Activated T-cell treated with anti-CD3 and anti-CD28 coated beads, Interleukin-2, amount 50 U/mL, for 4 hours (primary cell): ENCODE results near the gene HOXB5. TPM values are rescaled to one million over a fixed set of nuclear protein-coding genes. Genes with fewer than 3 reads are reported as not detected.

ENCODE experiments used
- ATAC-seq, 2 donors: fragments of 200-7000 bp; cut with Tn5 transposase; one replicate each; pipeline ENCODE4 v1.10.0; 2021
- DNase-seq: peaks from one replicate; pipeline ENCODE4 v3.0.0-alpha.2; 2020
- H3K27me3 Mint-ChIP-seq: one replicate; pipeline ENCODE4 v1.8.0; 2021; ENCODE audit warnings: low read depth, mixed read lengths
- H3K36me3 Mint-ChIP-seq: one replicate; pipeline ENCODE4 v1.8.0; 2022; ENCODE audit warnings: mixed read lengths; ENCODE audit not compliant: insufficient read depth
- H3K4me1 Mint-ChIP-seq: one replicate; pipeline ENCODE4 v1.8.0; 2021; ENCODE audit warnings: low read depth, mixed read lengths
- H3K4me3 Mint-ChIP-seq: one replicate; pipeline ENCODE4 v1.8.0; 2021; ENCODE audit warnings: mild to moderate bottlenecking, moderate library complexity, mixed read lengths
- H3K9me3 Mint-ChIP-seq: one replicate; pipeline ENCODE4 v1.8.0; 2021; ENCODE audit warnings: mixed read lengths
- total RNA-seq, 3 donors: library from RNA; stranded (reverse); gene quantifications; one replicate each; pipeline ENCODE4 v1.2.1, GENCODE V29; 2021

Gene HOXB5
- under 1 TPM in 1 of 3 donors, not detected in 2; 0.08 TPM for total RNA-seq

DNA sequence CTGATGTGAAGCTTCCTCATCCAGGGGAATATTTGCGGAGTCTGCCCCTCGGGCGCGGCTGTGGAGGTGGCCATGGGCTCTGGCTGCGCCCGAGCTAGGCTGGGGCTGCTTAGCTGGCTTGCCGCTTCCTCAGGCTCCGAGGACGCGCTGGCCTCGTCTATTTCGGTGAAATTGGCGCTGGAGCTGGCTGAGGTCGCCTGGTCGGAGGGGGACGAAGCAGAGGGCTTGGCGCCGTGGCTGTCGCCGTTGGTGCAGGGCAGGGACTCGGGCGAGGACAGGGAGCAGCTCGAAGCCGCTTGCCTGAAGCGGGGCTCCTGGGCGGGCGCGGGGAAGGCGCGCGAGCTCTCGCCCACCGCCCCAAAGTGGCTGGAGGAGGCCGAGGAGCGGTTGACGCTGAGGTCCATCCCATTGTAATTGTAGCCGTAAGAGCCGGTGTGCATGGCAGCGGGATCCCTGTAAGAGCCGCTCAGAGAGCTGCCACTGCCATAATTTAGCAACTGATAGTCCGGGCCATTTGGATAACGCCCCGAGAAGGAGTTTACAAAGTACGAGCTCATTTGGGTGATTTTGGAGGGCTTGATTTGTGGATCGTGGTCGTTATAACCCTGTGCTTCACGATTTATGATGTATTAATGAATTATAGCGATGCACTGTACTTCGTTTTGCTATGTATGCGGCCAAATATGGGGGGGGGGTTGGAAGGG is at the start of gene HOXB5:
TSS of gene HOXB5 (minus strand) at position 654 of the 704 bp plus-strand sequence. CDS start at position 557, 97 bp downstream.
- H3K9me3 Mint-ChIP-seq: no peaks in the 10 kb centered on the region
- ATAC-seq (peak; percentile 5 to 16), DNase-seq (no peak)
- peaks cover 87% of the 10 kb centered on the region for H3K27me3 Mint-ChIP-seq
- H3K36me3 Mint-ChIP-seq: no peaks in the 10 kb centered on the region
- H3K4me3 Mint-ChIP-seq: peak within 1 kb of the TSS; percentile 76
- peaks cover 32% of the 10 kb centered on the region for H3K4me1 Mint-ChIP-seq

DNA sequence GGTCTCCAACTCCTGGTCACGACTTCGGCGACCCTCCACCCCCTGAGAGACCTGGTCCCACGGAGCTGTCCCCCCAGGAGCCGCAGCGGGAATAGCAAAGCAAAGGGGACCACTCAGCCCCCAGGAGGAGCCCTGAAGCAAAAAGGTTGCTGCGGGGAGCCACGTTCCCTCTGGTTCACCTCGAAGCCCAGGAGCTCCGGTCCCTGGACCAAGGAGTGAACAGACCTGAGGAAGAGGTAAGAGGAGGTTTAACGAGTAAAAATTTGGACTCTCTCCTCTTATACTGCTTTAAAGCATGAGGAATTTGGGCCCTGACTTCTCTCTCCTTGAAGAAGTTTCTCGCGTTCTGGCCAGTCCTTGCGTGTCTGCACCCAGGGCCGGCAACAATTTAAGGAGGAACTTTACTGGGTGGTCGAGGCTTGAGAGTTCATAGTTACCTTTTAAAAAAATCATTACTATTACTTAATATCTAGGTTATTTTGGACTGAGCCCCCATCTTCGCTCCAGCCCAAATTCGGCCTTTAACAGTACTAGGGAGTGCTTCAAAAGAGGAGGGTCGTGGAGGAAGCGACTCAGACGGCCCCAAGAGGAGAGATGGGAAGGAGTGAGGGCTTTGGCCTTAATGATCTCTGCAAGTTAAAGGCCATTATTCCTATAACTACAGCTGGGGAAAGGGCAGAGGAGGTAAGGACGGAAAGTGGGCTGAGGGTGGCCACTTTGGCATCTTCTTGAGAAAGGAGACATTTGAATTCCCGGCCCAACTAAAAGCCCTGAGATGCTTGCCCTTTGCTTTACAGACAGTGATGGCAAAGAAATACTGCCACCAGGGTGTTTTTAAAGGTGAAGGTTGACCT is 49.5 kb upstream of the HOXB5 start:
- Mint-ChIP-seq H3K27me3 (peaks cover 82% of the 10 kb centered on the region), H3K4me3 (no peak overlapping the region), H3K4me1 (peaks cover 23% of the 10 kb centered on the region), H3K36me3 (no peaks in the 10 kb centered on the region), H3K9me3 (no peaks in the 10 kb centered on the region)
- DNase-seq (no peak), ATAC-seq (no peak)

DNA sequence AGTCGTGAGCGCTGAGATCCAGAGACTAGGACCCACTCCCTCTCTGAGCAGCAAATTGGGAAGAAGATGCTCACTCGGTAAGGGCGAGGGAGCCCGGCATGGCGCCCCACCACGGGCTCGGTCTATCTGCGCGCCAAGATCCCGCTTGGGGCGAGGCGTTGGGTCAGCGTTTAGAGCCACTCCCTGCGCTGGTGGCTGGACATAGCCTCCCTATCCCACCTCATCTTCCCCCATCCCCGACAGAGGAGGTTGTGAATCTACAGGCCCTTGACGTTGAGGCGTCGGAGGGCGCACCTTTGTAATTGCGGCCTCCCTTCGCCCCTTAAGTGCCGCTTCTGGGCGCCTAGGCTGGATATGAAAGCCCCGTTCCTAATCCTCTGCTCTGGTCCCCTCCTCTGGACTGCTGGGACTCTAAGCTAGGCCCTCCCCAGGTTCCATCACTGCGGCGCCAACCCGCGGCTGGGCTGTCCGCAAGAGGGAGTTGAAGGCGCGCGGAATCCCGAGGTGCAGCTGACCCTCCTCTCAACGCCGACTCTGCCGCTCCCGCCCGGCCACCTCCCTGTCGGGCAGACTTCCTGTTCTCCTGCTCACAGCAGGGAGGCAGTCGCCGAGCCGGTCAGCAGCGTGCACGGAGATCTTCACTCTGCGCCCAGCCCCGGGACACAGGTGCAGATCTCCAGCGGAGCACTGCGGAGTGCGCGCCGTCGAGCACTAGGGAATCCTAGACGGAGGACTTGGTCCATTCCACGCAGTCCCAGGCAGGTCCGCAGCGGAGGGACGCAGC is 48.7 kb upstream of the HOXB5 start:
- Mint-ChIP-seq H3K27me3 (peaks cover 85% of the 10 kb centered on the region), H3K4me3 (no peak overlapping the region), H3K36me3 (no peaks in the 10 kb centered on the region), H3K9me3 (no peaks in the 10 kb centered on the region), H3K4me1 (peaks cover 17% of the 10 kb centered on the region)
- ATAC-seq: no peak
- no peak for DNase-seq

DNA sequence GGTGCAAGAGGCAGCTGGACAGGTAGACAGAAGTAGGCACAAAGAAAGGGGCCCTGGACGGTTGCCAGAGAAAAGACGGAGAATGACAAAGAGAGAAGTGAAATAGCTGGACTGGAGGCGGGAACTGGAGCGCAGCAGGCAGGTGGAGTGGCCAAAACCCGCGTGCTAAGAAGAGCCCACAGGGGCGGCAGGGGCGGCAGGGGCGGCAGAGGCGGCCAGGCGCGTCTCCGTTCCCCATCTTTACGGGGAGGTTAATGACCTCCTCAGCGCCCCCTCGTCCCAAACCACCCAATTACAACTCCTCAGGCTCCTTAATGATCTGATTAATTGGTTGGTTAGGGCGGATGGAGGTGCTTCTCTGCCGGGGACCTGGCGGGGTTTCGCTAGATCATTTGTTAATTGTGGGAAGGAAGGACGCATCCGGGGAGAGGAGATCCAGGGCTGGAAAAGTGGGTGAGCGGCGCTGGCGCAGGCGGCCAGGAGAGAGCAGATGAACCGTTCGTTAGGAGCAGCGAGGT is 48.0 kb upstream of the HOXB5 start:
- Mint-ChIP-seq H3K36me3 (no peaks in the 10 kb centered on the region), H3K4me1 (peaks cover 19% of the 10 kb centered on the region), H3K27me3 (peaks cover 92% of the 10 kb centered on the region), H3K9me3 (no peaks in the 10 kb centered on the region), H3K4me3 (no peak overlapping the region)
- no peak for ATAC-seq
- no peak for DNase-seq

DNA sequence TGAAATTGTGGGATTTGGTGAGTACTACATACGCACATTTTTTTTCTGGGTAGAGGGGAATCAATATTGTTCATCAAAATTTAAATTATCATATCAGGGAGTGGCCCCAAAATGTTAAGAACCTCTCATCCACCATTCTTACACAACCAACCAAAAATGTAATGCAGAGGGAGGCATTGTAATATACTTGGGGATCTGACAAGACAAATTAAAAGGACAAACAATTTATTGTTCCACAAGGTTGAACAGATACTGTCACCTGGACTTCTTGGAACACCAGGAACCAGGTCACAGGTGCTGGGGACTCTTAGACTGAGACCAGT is 47.2 kb upstream of the HOXB5 start:
- no peaks in the 10 kb centered on the region for H3K36me3 Mint-ChIP-seq
- H3K4me1 Mint-ChIP-seq: peaks cover 19% of the 10 kb centered on the region
- DNase-seq (no peak), ATAC-seq (no peak)
- H3K4me3 Mint-ChIP-seq: no peak overlapping the region
- no peaks in the 10 kb centered on the region for H3K9me3 Mint-ChIP-seq
- peaks cover 94% of the 10 kb centered on the region for H3K27me3 Mint-ChIP-seq

DNA sequence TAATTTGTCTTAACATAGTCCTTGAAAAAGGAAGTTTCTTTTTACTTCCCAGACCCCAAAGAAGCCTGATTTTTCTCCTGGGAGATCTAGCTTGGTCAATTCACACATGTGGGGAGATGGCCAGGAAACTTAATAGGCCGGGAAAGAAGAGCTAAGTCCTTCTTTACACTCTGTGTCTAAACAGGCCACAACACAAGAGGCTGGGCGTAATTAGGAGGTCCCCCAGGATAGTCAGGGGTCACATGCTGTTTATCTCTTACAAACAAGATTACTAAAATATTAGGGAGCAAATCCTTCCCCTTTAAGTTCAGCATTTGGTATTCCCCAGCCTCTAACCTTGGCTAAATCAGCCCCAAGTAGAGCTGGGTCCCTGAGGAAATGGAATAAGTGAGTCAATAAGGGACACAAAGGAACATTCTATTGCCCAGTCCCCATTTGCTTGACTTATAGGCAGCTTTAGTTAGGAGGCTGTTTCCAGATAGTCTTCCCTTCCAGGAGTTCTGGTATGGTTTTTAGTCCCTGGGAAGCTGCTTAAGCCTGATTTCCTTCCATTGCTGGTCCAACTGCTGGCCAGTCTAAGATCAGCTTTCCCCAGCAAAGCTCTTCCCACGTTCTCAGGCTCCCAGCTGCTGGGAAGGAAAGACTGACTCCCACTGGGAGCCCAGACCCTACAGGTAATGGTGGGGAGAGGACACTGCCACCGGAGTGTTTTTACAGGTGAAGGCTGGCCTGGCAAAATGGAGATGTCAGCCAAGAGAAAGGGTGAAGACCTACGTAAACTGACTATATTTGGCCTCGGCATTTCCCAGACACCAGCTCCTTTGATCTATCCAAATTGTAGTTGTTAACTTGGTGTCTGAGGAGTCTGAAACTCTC is 46.6 kb upstream of the HOXB5 start:
- ATAC-seq: no peak
- Mint-ChIP-seq H3K9me3 (no peaks in the 10 kb centered on the region), H3K4me1 (peaks cover 16% of the 10 kb centered on the region), H3K36me3 (no peaks in the 10 kb centered on the region), H3K4me3 (no peak overlapping the region), H3K27me3 (peaks cover 94% of the 10 kb centered on the region)
- DNase-seq: no peak

DNA sequence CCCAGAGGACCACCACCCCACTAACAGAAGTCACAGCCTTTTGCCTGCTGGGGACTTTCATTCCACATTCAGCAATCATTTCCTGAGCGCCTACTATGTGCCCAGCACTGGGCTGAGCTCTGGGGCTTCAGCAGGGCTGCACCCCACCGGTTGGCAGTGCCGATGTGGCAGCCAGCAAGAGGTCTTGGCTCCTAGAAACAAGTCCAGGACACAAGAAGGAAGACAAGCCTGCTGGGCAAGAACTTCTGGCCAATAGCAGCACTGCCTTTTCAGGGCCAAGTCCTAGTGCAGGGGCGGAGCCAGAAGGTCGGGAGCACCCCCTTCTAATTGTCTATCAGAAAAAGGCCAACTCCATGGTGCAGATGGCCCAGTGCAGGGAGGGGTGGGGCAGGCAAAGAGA is 45.6 kb upstream of the HOXB5 start:
- ATAC-seq (no peak), DNase-seq (no peak)
- H3K9me3 Mint-ChIP-seq: no peaks in the 10 kb centered on the region
- peaks cover 94% of the 10 kb centered on the region for H3K27me3 Mint-ChIP-seq
- peaks cover 18% of the 10 kb centered on the region for H3K4me1 Mint-ChIP-seq
- no peaks in the 10 kb centered on the region for H3K36me3 Mint-ChIP-seq
- H3K4me3 Mint-ChIP-seq: no peak overlapping the region

DNA sequence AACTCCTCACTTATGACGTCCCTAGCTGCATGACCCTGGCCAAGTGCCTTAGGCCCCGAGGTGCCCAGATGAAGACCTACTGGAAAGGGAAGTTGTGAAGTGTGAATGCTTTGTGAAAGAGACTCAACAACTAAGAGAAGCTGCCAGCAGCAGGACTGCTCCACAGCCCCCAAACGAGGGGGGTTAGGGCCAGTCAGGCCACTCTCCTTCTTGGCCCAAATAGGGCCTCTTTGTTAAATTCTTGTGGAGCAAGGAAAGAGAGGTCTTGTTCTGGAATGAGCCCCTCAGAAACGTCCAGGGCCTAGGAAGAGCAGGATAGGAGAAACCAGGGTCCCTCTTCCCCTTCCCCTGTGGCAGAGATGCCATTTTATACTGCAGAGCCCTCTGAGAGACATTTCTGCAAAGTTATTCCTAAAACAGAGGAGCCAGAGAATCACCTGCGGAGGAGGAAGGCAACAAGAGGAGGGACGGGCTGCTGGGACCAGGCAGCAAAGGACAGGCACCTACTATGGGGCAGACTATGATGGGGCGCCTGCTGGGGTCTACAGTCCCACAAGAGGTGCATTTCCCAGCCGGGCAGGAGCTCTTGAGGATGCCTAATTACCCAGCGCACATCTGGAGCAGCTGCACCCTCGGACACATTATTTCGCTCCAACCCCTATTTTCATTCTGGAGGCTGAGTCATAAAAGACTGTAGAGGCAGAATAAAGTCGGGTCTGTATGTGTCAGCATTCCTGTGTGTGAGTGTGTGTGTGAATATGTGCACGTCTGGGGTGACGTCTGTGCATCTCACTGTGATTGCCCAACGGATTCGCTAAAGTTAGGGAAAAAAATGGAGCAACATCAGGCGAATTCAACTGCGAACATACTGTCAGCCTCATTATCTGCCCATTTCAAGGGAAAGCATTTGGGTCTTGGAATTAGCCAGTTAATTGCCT is 44.0 kb upstream of the HOXB5 start:
- ATAC-seq: no peak
- Mint-ChIP-seq H3K4me3 (no peak overlapping the region), H3K9me3 (no peaks in the 10 kb centered on the region), H3K27me3 (peaks cover 92% of the 10 kb centered on the region), H3K4me1 (peaks cover 20% of the 10 kb centered on the region), H3K36me3 (no peaks in the 10 kb centered on the region)
- no peak for DNase-seq

DNA sequence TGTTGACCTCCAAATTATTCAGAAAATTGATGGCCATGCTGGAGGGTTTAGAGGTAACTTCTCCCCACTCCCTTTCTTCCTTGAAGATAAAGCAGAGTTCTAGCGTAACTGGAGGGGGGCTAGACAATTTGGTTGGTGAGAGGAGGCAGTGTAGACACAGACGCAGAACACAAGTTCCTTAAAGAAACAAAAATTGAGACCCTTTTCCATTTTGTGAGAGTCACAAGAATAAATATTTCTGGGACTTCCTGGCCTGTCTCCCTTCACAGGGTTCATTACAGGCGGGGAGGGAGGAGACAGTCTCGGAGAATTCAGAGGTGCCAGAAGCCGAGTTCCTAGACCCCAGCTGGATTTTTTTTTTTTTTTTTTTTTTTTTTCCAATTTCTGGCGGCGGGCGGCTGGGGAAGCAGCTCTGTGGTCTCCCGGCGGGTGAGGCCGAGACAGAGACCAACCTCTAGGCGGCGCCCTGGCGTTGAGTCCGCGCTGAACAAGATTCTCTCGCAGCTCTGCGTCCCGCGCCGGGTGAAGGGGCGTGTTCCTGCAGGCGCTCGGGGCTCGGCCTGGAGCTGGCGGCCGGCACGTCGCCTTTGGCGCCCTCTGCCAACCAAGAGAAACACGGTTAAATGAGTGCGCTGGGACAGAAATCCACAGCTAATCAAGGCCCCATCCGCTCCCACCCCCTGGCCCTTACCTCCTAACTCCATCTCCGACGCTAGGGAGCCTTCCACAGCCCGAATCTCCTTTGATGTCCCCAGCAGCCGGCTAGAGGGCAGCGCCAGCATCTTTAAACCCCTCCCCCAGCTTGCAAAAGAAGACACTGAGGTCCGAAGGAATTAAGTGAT is 42.8 kb upstream of the HOXB5 start:
- peaks cover 90% of the 10 kb centered on the region for H3K27me3 Mint-ChIP-seq
- peak; percentile 66 for DNase-seq
- peaks cover 12% of the 10 kb centered on the region for H3K4me1 Mint-ChIP-seq
- no peak overlapping the region for H3K4me3 Mint-ChIP-seq
- ATAC-seq: peak; percentile 84 to 86
- no peaks in the 10 kb centered on the region for H3K36me3 Mint-ChIP-seq
- H3K9me3 Mint-ChIP-seq: no peaks in the 10 kb centered on the region

DNA sequence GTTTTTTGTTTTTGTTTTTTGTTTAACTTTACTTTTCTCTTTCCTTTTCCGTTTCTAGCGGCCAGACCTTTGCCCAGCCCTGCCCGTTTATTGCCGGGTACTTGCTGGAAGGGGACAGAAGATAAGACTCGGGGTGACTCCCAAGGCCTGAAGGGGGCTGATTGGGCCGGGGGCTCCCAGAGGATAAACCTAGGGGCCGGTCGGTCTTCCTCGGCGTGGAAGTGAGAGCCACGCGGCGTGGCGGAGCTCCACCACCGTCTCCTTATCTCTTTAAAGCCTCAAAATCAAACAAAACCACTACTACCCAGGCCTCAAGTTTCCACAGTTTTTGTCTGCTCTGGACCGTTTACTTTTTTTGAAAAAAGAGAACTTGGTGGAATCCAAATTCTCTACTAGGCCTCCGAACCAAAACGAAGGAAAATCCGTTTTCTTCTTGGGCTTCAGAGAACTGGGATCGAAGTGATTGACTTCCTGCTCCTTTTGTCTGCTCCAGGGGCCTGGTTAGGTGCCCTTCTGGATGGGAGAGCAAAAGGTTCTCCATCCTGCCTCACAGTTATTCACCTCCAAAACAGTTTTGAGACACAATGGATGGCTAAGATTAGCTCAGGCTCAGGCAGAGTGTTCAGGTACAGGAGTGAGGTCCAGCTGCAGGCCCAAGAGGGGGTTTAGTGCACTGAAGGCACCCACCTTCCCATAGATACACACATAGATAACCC is 41.1 kb upstream of the HOXB5 start:
- ATAC-seq: no peak
- Mint-ChIP-seq H3K27me3 (peaks cover 92% of the 10 kb centered on the region), H3K4me3 (peak overlapping the region; percentile 69)

DNA sequence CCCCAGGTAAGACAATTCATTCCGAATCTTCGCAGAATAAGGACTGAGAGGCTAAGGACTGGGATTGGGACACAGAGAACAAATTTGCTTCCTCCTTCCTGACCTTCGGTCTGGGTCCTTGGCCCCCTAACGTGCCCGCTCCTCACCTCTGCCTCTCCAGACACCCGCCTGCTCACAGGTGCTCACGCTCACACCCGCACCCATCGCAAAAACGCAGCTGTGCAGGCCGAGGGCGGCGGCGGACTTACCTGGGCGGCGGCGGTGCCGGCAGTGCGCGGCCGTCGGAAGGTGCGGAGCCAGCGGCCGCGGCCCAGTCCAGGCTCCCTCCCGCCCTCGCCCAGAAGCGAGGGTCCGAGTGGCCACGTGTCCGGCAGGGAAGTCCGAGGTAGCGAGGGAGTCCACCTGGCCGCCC is 39.7 kb upstream of the HOXB5 start:
- DNase-seq: no peak
- no peaks in the 10 kb centered on the region for H3K36me3 Mint-ChIP-seq
- peaks cover 10% of the 10 kb centered on the region for H3K4me1 Mint-ChIP-seq
- no peaks in the 10 kb centered on the region for H3K9me3 Mint-ChIP-seq
- no peak for ATAC-seq
- no peak overlapping the region for H3K4me3 Mint-ChIP-seq
- H3K27me3 Mint-ChIP-seq: peaks cover 94% of the 10 kb centered on the region

More for the DNA sequence above, 41.1 kb upstream of the HOXB5 start:
- Mint-ChIP-seq H3K9me3 (no peaks in the 10 kb centered on the region), H3K4me1 (peaks cover 10% of the 10 kb centered on the region), H3K36me3 (no peaks in the 10 kb centered on the region)
- no peak for DNase-seq
